Panc1 (cell line): ENCODE measurements around the gene EPHA10.

Experiments used
- POLR2AphosphoS5 ChIP-seq: IDR thresholded peaks from 2 replicates; pipeline ENCODE4 v1.6.1; 2012; ENCODE audit warnings: mild to moderate bottlenecking, low read depth, low read length, moderate library complexity
- SIN3A ChIP-seq: IDR thresholded peaks from 2 replicates; pipeline ENCODE4 v1.6.1; 2012; ENCODE audit warnings: low read depth, mild to moderate bottlenecking, low read length, moderate library complexity, borderline replicate concordance; ENCODE audit not compliant: insufficient read depth
- TF ChIP-seq, protein P1 (sequence below): fragments of 450-650 bp; IDR thresholded peaks from 2 replicates; pipeline ENCODE4 v1.5.1; 2017; ENCODE audit warnings: mild to moderate bottlenecking

DNA sequence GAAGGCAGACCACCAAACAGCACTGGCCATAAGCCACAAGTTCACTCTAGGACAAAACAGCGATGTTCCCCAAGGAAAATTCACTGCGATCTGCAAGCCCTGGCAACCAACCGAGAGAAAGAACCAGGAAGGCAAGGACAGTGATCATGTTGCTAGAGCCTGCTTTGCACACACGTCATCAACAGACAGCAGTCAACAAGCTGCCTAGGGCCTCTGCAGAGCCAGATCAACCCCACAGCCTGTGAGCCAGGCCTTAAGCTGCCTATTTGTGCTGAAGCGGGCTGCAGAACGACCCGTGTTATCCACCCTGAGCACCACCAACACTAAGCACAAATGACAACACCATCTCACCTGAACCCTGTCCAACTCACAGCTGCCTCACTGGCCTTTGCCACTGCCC lies 49.3 kb upstream of the EPHA10 start:
- TF ChIP-seq, protein P1, sequence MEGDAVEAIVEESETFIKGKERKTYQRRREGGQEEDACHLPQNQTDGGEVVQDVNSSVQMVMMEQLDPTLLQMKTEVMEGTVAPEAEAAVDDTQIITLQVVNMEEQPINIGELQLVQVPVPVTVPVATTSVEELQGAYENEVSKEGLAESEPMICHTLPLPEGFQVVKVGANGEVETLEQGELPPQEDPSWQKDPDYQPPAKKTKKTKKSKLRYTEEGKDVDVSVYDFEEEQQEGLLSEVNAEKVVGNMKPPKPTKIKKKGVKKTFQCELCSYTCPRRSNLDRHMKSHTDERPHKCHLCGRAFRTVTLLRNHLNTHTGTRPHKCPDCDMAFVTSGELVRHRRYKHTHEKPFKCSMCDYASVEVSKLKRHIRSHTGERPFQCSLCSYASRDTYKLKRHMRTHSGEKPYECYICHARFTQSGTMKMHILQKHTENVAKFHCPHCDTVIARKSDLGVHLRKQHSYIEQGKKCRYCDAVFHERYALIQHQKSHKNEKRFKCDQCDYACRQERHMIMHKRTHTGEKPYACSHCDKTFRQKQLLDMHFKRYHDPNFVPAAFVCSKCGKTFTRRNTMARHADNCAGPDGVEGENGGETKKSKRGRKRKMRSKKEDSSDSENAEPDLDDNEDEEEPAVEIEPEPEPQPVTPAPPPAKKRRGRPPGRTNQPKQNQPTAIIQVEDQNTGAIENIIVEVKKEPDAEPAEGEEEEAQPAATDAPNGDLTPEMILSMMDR: no peak
- TF ChIP-seq SIN3A (no peak), POLR2AphosphoS5 (no peak)
